WERI-Rb-1 (cell line): ENCODE results near the gene RFNG.

ENCODE experiments used
- DNase-seq: peaks from one replicate; pipeline ENCODE4 v3.0.0-alpha.2; 2020
- H3K27ac ChIP-seq: fragments of 250-450 bp; sonication (Bioruptor Pico); 2 replicates; pipeline ENCODE4 v1.5.1; 2020; ENCODE audit warnings: mild to moderate bottlenecking, moderate library complexity
- H3K27me3 ChIP-seq: fragments of 250-450 bp; sonication (Bioruptor Pico); 2 replicates; pipeline ENCODE4 v1.5.1; 2021; ENCODE audit warnings: mild to moderate bottlenecking, low read depth, moderate library complexity; ENCODE audit not compliant: insufficient read depth, severe bottlenecking
- H3K36me3 ChIP-seq: fragments of 250-450 bp; sonication (Bioruptor Pico); 2 replicates; pipeline ENCODE4 v1.5.1; 2020; ENCODE audit warnings: mild to moderate bottlenecking, moderate library complexity
- H3K4me3 ChIP-seq: 2 replicates; pipeline ENCODE4 v1.5.1; 2011; ENCODE audit warnings: low read depth, mild to moderate bottlenecking, control low read depth, low read length
- H3K9me3 ChIP-seq: fragments of 250-450 bp; sonication (Bioruptor Pico); 2 replicates; pipeline ENCODE4 v1.5.1; 2021; ENCODE audit warnings: mild to moderate bottlenecking, moderate library complexity; ENCODE audit not compliant: severe bottlenecking
- CTCF ChIP-seq: IDR thresholded peaks from 2 replicates; pipeline ENCODE4 v1.5.1; 2011; ENCODE audit warnings: low read depth, mild to moderate bottlenecking, control low read depth, inconsistent platforms, low read length

RFNG gene

GRCh38 chr17:82021900-82022309, 29.7 kb downstream of the RFNG start:
- H3K27ac ChIP-seq = peak overlapping the region; percentile 72
- H3K4me3 ChIP-seq = peak overlapping the region; percentile 82
- no peaks in the 10 kb centered on the region for H3K9me3 ChIP-seq
- H3K36me3 ChIP-seq = peaks cover 35% of the 10 kb centered on the region
- DNase-seq = no peak
- H3K27me3 ChIP-seq = no peaks in the 10 kb centered on the region
- TF ChIP-seq CTCF = no peak

- Histone ChIP-seq H3K9me3 (no peaks in the 10 kb centered on the region), H3K4me3 (peak overlapping the region; percentile 82), H3K36me3 (peaks cover 35% of the 10 kb centered on the region), H3K27me3 (no peaks in the 10 kb centered on the region), H3K27ac (no peak overlapping the region)
- peak; percentile 88 for DNase-seq
- TF ChIP-seq CTCF = peak; percentile 91
These were observed 30.3 kb downstream of the RFNG start for GRCh38 chr17:82021107-82021899.

- Histone ChIP-seq H3K27me3 (no peaks in the 10 kb centered on the region), H3K4me3 (no peak overlapping the region), H3K36me3 (peaks cover 34% of the 10 kb centered on the region), H3K9me3 (no peaks in the 10 kb centered on the region), H3K27ac (no peak overlapping the region)
- DNase-seq = no peak
- no peak for TF ChIP-seq CTCF
These were observed 31.0 kb downstream of the RFNG start for GRCh38 chr17:82020572-82021106.

GRCh38 chr17:82019690-82020571, 31.7 kb downstream of the RFNG start:
- peak; percentile 99 for TF ChIP-seq CTCF
- Histone ChIP-seq H3K4me3 (no peak overlapping the region), H3K27ac (peak overlapping the region; percentile 40), H3K27me3 (no peaks in the 10 kb centered on the region), H3K9me3 (no peaks in the 10 kb centered on the region), H3K36me3 (peaks cover 32% of the 10 kb centered on the region)
- DNase-seq = peak; percentile 91

GRCh38 chr17:82018989-82019689, 32.5 kb downstream of the RFNG start:
- no peak overlapping the region; the same call in 1 of the 2 replicates for H3K27ac ChIP-seq
- H3K4me3 ChIP-seq = no peak overlapping the region
- H3K9me3 ChIP-seq = no peaks in the 10 kb centered on the region
- no peaks in the 10 kb centered on the region for H3K27me3 ChIP-seq
- TF ChIP-seq CTCF = no peak
- no peak for DNase-seq
- peaks cover 32% of the 10 kb centered on the region for H3K36me3 ChIP-seq
